Central memory CD8-positive, alpha-beta T cell (primary cell): ENCODE measurements around the gene COL19A1.
A peak's percentile ranks its signal among the peaks of the same experiment; 100 is the strongest.
"Not testable (repeated sequence)": the region's sequence is repeated elsewhere in the genome, so short reads cannot be mapped to it uniquely, and the experiment has no call there.

Source experiments
- ATAC-seq: fragments of 150-1000 bp; cut with Tn5 transposase; replicated peaks from 2 replicates; pipeline ENCODE4 v1.10.0; 2022; ENCODE audit warnings: mild to moderate bottlenecking, moderate FRiP score, moderate number of reproducible peaks; ENCODE audit not compliant: poor library complexity, severe bottlenecking; ENCODE audit errors: extremely low read depth
- DNase-seq, 2 donors: peaks; one replicate each; pipeline ENCODE4 v3.0.0; 2021; ENCODE audit warnings: low spot score in 2 of 2
- H3K27ac Mint-ChIP-seq: one replicate; pipeline ENCODE4 v1.8.0; 2022; ENCODE audit warnings: low read depth, mild to moderate bottlenecking, moderate library complexity, mixed read lengths
- H3K27me3 Mint-ChIP-seq: one replicate; pipeline ENCODE4 v1.8.0; 2022; ENCODE audit warnings: mixed read lengths
- H3K36me3 Mint-ChIP-seq: one replicate; pipeline ENCODE4 v1.8.0; 2022; ENCODE audit warnings: mild to moderate bottlenecking, moderate library complexity, mixed read lengths; ENCODE audit not compliant: insufficient read depth
- H3K4me1 Mint-ChIP-seq: one replicate; pipeline ENCODE4 v1.8.0; 2022; ENCODE audit warnings: mixed read lengths
- H3K4me3 Mint-ChIP-seq: one replicate; pipeline ENCODE4 v1.8.0; 2022; ENCODE audit warnings: mild to moderate bottlenecking, moderate library complexity, mixed read lengths
- H3K9me3 Mint-ChIP-seq: one replicate; pipeline ENCODE4 v1.8.0; 2022; ENCODE audit warnings: mixed read lengths

Gene COL19A1

DNA sequence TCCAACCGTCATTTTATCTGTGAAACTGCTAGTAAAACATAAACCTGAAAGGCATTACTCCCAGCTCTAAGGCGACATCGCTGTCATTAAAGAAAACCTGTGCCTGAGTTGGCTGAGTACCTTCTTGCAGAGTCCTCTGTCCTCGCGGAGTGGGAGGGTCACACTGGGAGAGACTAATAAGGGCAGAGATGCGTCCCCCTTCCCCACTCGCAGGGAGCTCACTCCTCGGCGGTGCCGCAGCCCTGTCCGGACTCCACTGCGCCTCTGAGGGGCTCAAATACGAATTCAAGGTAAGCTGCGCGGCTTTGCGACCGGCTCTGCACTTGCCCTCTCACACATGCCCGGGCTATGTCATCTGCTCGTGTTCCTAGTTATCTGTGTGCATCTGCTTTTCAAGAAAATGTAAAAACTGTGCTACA lies at the start of gene COL19A1:
Gene COL19A1 (plus strand): TSS at position 206 of the 419 bp plus-strand sequence. CDS start 13,012 bp downstream, outside the sequence.
- no peaks in the 10 kb centered on the region for H3K9me3 Mint-ChIP-seq
- peaks cover 68% of the 10 kb centered on the region for H3K27me3 Mint-ChIP-seq
- H3K4me3 Mint-ChIP-seq, result peak within 1 kb of the TSS; percentile 73
- H3K4me1 Mint-ChIP-seq, result peaks cover 18% of the 10 kb centered on the region
- H3K27ac Mint-ChIP-seq, result peak within 1 kb of the TSS; percentile 4
- peaks cover 3% of the 10 kb centered on the region for H3K36me3 Mint-ChIP-seq
- ATAC-seq (peak; percentile 37), DNase-seq (peak; percentile 13 to 17)

- DNase-seq (no peak), ATAC-seq (peak; percentile 82)
- Mint-ChIP-seq H3K4me3 (peak overlapping the region; percentile 71), H3K9me3 (no peaks in the 10 kb centered on the region), H3K27me3 (no peaks in the 10 kb centered on the region), H3K4me1 (peaks cover 37% of the 10 kb centered on the region), H3K36me3 (peaks cover 4% of the 10 kb centered on the region), H3K27ac (peak overlapping the region; percentile 63)
Observed at GRCh38 chr6:69816569-69816968, 49.8 kb upstream of the COL19A1 start.

DNA sequence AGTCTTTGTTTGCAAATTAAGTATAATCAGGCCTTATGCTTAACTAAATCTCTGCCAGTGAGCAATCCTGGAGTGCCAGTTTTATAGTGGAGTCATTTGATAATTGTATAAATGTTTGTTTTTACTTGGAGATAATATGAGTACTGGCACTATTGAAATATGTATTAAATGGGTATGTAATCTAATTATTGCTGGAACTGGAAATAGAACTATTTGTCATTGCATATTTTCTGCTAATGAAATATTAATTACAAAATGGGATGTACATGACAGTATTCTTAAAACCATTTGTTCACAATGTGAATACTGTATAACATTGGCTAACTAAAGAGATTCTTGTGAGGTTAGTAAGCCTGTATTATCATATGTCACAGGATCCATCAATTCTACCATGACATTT lies 49.0 kb upstream of the COL19A1 start:
- no peaks in the 10 kb centered on the region for H3K27me3 Mint-ChIP-seq
- no peak for ATAC-seq
- peaks cover 4% of the 10 kb centered on the region for H3K36me3 Mint-ChIP-seq
- DNase-seq, result no peak
- no peak overlapping the region for H3K27ac Mint-ChIP-seq
- H3K4me3 Mint-ChIP-seq, result no peak overlapping the region
- H3K4me1 Mint-ChIP-seq, result peaks cover 37% of the 10 kb centered on the region
- no peaks in the 10 kb centered on the region for H3K9me3 Mint-ChIP-seq

GRCh38 chr6:69818223-69818930 lies 48.0 kb upstream of the COL19A1 start:
- no peak overlapping the region for H3K27ac Mint-ChIP-seq
- H3K4me3 Mint-ChIP-seq, result no peak overlapping the region
- H3K27me3 Mint-ChIP-seq, result no peaks in the 10 kb centered on the region
- H3K36me3 Mint-ChIP-seq, result peaks cover 4% of the 10 kb centered on the region
- no peaks in the 10 kb centered on the region for H3K9me3 Mint-ChIP-seq
- DNase-seq (no peak), ATAC-seq (no peak)
- H3K4me1 Mint-ChIP-seq, result peaks cover 29% of the 10 kb centered on the region

DNA sequence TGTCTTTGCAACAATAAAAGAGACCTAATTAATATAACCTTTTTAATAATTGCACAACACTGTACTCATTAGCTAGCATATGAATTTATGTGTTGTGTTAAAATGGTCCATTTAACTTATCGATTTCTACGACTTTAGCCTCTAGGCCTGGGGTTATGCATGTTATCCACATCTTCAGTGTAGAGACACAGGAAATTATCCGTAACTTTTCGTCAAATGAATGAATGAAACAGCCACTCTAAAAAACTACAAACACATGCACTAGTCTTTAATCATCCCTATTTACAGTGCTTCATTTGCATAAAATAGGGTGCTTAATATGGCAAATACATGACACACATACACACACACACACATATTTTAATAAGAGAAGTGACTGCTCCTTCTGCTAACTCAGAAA lies 47.2 kb upstream of the COL19A1 start:
- Mint-ChIP-seq H3K36me3 (peaks cover 4% of the 10 kb centered on the region), H3K27ac (no peak overlapping the region), H3K9me3 (no peaks in the 10 kb centered on the region), H3K4me1 (peaks cover 22% of the 10 kb centered on the region), H3K27me3 (no peaks in the 10 kb centered on the region), H3K4me3 (no peak overlapping the region)
- ATAC-seq (no peak), DNase-seq (no peak)

- H3K4me3 Mint-ChIP-seq, result no peak overlapping the region
- no peaks in the 10 kb centered on the region for H3K9me3 Mint-ChIP-seq
- no peak for DNase-seq
- no peak for ATAC-seq
- no peaks in the 10 kb centered on the region for H3K27me3 Mint-ChIP-seq
- no peak overlapping the region for H3K27ac Mint-ChIP-seq
- H3K36me3 Mint-ChIP-seq, result peaks cover 4% of the 10 kb centered on the region
- H3K4me1 Mint-ChIP-seq, result peaks cover 19% of the 10 kb centered on the region
Observed at GRCh38 chr6:69820018-69820417, 46.3 kb upstream of the COL19A1 start.

DNA sequence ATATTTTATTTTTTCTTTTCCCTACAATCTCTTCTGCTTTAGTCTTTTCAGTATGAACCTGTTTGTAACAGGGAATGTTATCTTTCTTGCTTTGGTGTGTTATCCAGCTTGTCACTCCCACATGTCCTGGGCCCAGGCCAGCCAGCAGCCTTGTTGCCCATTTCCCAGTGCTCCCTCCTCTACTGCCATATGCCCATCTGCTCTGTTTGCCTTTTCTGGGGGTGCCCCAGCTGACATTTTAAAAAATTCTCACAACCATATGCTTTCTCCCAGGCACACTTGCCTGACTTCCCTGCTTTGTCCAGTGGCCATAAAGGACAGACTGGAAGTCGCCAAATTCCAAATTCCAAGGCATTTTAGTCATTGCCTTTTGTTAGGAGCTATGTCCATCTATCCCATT lies 45.9 kb upstream of the COL19A1 start:
- H3K9me3 Mint-ChIP-seq, result no peaks in the 10 kb centered on the region
- H3K4me1 Mint-ChIP-seq, result peaks cover 15% of the 10 kb centered on the region
- no peak for ATAC-seq
- no peak overlapping the region for H3K27ac Mint-ChIP-seq
- no peak overlapping the region for H3K4me3 Mint-ChIP-seq
- no peak for DNase-seq
- no peaks in the 10 kb centered on the region for H3K27me3 Mint-ChIP-seq
- H3K36me3 Mint-ChIP-seq, result peaks cover 4% of the 10 kb centered on the region

DNA sequence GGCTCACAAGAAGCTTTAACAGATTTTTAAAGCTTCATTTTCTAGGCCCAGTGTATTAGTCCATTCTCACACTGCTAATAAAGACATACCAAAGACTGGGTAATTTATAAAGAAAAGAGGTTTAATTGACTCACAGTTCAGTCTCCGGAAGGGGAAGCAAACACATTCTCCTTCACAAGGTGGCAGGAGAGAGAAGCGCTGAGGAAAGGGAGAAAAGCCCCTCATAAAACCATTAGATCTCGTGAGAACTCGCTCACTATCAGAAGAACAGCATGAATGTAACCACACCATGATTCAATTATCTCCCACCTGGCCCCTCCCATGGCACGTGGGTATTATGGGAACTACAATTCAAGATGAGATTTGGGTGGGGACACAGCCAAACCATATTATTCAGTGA lies 42.0 kb upstream of the COL19A1 start:
- H3K36me3 Mint-ChIP-seq, DNase-seq, H3K27ac Mint-ChIP-seq, H3K27me3 Mint-ChIP-seq, H3K4me1 Mint-ChIP-seq, H3K9me3 Mint-ChIP-seq, H3K4me3 Mint-ChIP-seq, ATAC-seq: not testable (repeated sequence)

GRCh38 chr6:69825904-69826303 lies 40.5 kb upstream of the COL19A1 start:
- no peak for ATAC-seq
- no peak for DNase-seq
- no peaks in the 10 kb centered on the region for H3K36me3 Mint-ChIP-seq
- H3K4me1 Mint-ChIP-seq, result no peaks in the 10 kb centered on the region
- H3K27ac Mint-ChIP-seq, result no peak overlapping the region
- H3K9me3 Mint-ChIP-seq, result no peaks in the 10 kb centered on the region
- no peaks in the 10 kb centered on the region for H3K27me3 Mint-ChIP-seq
- H3K4me3 Mint-ChIP-seq, result no peak overlapping the region

DNA sequence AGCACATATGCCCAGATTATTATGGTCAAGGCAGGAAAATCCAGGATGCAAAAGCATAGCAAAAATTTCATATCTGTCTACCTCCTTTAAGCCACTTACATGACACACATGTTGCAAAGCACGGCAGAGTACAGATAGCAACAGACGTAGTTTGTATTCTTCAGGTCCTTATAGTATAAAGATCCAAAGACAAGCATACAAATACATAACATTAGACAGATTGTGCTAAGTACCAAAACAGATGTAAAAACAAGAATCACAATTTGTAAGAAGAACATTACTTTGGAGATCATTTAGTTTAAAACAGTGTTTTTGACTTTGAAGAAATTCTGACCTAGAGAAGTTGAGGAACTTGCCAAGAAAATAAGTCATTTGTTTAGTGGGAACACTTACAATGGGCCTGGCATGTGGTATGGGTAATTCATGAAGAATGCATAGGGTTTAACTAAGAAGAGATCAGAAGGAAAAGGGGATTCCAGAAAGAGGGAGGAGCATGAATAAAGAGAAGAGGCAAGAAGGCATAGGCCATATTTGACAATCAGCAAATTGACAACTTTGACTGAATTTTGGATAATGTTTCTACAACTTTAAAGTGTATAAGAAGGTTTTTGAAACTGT lies 39.0 kb upstream of the COL19A1 start:
- no peak overlapping the region for H3K27ac Mint-ChIP-seq
- ATAC-seq (no peak), DNase-seq (no peak)
- H3K4me1 Mint-ChIP-seq, result no peaks in the 10 kb centered on the region
- no peaks in the 10 kb centered on the region for H3K9me3 Mint-ChIP-seq
- no peaks in the 10 kb centered on the region for H3K36me3 Mint-ChIP-seq
- H3K4me3 Mint-ChIP-seq, result no peak overlapping the region
- H3K27me3 Mint-ChIP-seq, result no peaks in the 10 kb centered on the region

DNA sequence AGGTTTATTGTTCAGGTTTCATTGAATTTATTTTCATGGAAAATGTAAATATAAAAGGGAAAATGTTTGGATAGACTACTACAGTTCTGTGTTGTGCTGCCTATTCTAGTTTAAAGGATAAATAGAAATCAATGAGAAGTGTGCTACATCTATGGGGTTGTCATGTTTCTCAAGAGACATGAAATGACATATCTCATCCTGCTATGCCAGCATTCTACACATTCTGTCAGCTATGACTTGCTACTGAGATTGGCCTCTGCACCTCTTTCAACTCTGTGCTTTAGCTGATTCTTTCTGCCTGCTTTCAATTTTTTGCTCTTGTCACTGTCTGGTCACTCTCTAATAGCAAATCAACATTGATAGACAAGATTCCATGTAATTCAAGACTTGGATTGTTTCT lies 33.8 kb upstream of the COL19A1 start:
- Mint-ChIP-seq H3K4me3 (no peak overlapping the region), H3K36me3 (no peaks in the 10 kb centered on the region), H3K27ac (no peak overlapping the region), H3K27me3 (peaks cover 18% of the 10 kb centered on the region), H3K4me1 (peaks cover 5% of the 10 kb centered on the region), H3K9me3 (no peaks in the 10 kb centered on the region)
- no peak for DNase-seq
- no peak for ATAC-seq

DNA sequence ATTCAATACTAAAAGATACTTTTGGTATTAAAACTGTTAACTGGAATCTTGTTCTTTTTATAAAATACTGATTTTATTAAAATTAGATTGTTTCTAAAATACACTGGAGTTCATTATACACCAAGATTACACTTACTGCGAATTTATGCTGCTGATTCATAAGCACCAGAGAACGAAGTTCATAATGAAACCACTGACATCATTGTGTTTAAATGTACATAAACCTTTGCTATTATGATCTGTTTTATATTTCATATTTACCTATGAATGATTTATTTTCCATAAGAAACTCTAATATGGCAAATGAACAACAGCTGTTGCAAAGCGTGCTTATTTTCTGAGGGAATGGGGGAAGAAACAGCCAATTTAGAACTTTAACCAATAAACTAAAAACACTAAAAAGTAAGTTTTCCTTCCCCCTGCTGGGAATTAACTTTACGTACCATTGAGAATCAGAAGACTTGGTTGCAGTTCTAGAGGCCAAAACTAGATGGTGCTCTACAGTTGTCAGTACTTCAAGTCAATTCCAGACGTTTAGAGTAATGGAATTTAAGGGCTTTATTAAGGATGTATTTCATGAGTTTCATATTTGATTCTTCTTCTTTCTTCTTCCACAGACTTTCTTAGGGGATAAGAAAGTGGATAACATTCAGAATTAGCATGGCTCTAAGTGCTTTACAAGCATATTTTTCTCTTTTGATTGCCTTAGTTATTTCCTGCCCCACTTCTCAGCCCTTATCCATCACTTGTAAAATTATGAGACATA lies 30.8 kb upstream of the COL19A1 start:
- H3K4me3 Mint-ChIP-seq, result no peak overlapping the region
- no peaks in the 10 kb centered on the region for H3K36me3 Mint-ChIP-seq
- peaks cover 47% of the 10 kb centered on the region for H3K27me3 Mint-ChIP-seq
- H3K27ac Mint-ChIP-seq, result no peak overlapping the region
- H3K4me1 Mint-ChIP-seq, result peaks cover 5% of the 10 kb centered on the region
- DNase-seq, result no peak
- H3K9me3 Mint-ChIP-seq, result no peaks in the 10 kb centered on the region
- ATAC-seq, result peak; percentile 56

- Mint-ChIP-seq H3K36me3 (no peaks in the 10 kb centered on the region), H3K4me1 (no peaks in the 10 kb centered on the region), H3K4me3 (no peak overlapping the region), H3K9me3 (no peaks in the 10 kb centered on the region), H3K27ac (no peak overlapping the region), H3K27me3 (peaks cover 77% of the 10 kb centered on the region)
- ATAC-seq (no peak), DNase-seq (no peak)
Observed at GRCh38 chr6:69841862-69842261, 24.5 kb upstream of the COL19A1 start.
